ENCODE results near the gene TIGD6. TPM values are rescaled to one million over a fixed set of nuclear protein-coding genes. Genes with fewer than 3 reads are reported as not detected.

Gene TIGD6
- total RNA-seq, result 1 to 10 TPM in 3 of 4 donors, under 1 TPM in 1; 0.62 to 3.0 (median 2.3) TPM

DNA sequence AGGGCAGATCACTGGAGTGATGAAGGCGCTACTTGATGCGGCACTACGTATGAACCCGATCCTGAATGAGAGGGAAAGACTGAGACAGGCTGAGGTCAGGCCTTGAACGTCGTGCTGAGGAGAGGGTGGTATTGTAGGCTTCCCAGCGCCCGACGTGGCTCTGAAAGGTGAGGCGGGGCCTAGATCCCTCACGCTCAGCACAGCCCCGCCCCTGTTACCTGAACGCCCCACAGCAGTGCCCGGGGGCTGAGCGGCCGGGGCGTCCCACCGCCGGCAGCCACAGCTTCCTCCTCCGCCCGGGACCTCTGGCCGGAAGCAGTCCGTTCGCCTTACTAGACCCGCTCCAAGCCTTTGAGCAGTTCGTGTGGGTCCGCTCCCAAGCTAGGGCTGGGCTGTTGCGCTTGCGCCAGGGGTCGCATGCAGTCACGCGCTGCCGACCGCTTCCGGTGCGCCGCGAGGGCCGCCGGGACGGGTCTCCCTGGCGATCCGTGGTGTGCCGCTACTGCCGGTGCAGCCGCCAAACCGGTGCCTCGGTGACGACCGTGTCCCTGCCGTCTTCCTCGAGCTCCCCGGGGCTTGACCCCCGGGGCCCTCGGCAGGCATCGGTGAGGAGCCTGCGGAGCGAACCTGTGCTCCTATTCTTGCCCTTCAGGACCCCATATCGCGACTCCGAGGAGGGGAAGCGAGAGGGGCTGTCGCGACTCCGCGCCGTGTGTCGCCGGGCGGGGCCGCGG, at the start of gene TIGD6, which contains the start of gene HMGXB3:
TSS of gene TIGD6 (minus strand) at position 399 of the 734 bp plus-strand sequence. CDS start 4,306 bp downstream, outside the sequence.
TSS of gene HMGXB3 (plus strand) at position 484 of the 734 bp plus-strand sequence. CDS start 4,114 bp downstream, outside the sequence.
- intact Hi-C loops (cut with DNase I; ENCODE audit: low total_unique reads) (loop anchor here (2.0 to 5.0 kb wide), 3 partner anchors 40 to 653 kb away; partner anchors contain the start of genes GRPEL2, PPARGC1B and SLC26A2), in situ Hi-C loops (cut with MboI; ENCODE audit: low sequenced_read_pairs in 4 of 4) (no loop called here)
- H3K4me1 ChIP-seq, result peaks cover 31% of the 10 kb centered on the region in 2 donors
- TF ChIP-seq, protein P1, sequence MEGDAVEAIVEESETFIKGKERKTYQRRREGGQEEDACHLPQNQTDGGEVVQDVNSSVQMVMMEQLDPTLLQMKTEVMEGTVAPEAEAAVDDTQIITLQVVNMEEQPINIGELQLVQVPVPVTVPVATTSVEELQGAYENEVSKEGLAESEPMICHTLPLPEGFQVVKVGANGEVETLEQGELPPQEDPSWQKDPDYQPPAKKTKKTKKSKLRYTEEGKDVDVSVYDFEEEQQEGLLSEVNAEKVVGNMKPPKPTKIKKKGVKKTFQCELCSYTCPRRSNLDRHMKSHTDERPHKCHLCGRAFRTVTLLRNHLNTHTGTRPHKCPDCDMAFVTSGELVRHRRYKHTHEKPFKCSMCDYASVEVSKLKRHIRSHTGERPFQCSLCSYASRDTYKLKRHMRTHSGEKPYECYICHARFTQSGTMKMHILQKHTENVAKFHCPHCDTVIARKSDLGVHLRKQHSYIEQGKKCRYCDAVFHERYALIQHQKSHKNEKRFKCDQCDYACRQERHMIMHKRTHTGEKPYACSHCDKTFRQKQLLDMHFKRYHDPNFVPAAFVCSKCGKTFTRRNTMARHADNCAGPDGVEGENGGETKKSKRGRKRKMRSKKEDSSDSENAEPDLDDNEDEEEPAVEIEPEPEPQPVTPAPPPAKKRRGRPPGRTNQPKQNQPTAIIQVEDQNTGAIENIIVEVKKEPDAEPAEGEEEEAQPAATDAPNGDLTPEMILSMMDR (IDR thresholded peaks at IDR 0.05 in 4 of 5, conservative IDR thresholded peaks at IDR 0.05 in 1 of 5), result peak in 1 of 5 experiments; percentile 21
- peak; percentile 86 to 90 for TF ChIP-seq POLR2A (IDR thresholded peaks at IDR 0.05)
- ATAC-seq, result peak; percentile 89 to 93
- DNase-seq, result peak; percentile 92 to 94
- H3K27ac ChIP-seq, result peak within 1 kb of the TSS; percentile 95 to 98 (median 96)
- H3K36me3 ChIP-seq, result peaks cover 0 to 19% of the 10 kb centered on the region in 2 donors
- peak within 1 kb of the TSS; percentile 78 to 100 (median 94) for H3K4me3 ChIP-seq
- H3K9me3 ChIP-seq, result no peaks in the 10 kb centered on the region
- no peaks in the 10 kb centered on the region for H3K27me3 ChIP-seq

DNA sequence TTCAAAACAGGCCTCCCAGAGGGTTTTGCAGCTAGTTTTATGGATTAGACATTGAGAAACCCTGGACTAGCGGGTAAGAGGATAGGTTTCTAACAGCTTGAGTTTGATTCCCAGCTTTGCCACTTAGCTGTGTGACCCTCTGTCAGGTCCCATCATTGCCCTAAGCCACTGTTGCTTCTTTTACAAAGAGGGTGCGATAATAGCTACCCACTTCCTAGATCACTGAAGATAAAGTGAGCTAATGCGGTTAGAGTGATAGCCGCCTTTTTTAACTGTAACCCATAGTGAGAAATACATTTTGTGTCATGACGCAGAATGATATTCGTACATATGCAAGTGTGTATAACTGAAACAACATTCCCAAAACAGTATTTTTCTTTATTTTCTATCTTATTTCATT, 45.6 kb upstream of the TIGD6 start:
- Histone ChIP-seq H3K36me3 (peaks cover 0 to 99% of the 10 kb centered on the region in 2 donors), H3K27me3 (no peaks in the 10 kb centered on the region), H3K4me1 (peaks cover 35 to 36% of the 10 kb centered on the region in 2 donors), H3K4me3 (no peak overlapping the region), H3K27ac (no peak overlapping the region), H3K9me3 (no peaks in the 10 kb centered on the region)
- ATAC-seq, result no peak
- intact Hi-C loops (cut with DNase I; ENCODE audit: low total_unique reads), result no loop called here
- no peak for DNase-seq
- in situ Hi-C loops (cut with MboI; ENCODE audit: low sequenced_read_pairs in 4 of 4), result loop anchor here in 1 of 4 donors (25.0 kb wide), 1 partner anchor 166 kb away; no protein-coding TSS in a partner anchor
- TF ChIP-seq, protein P1 (IDR thresholded peaks at IDR 0.05 in 4 of 5, conservative IDR thresholded peaks at IDR 0.05 in 1 of 5), result no peak
- TF ChIP-seq POLR2A (IDR thresholded peaks at IDR 0.05), result no peak

GRCh38 chr5:150045549-150045948, 45.1 kb upstream of the TIGD6 start:
- Histone ChIP-seq H3K9me3 (no peaks in the 10 kb centered on the region), H3K36me3 (peaks cover 0 to 99% of the 10 kb centered on the region in 2 donors), H3K4me3 (no peak overlapping the region), H3K27ac (no peak overlapping the region), H3K4me1 (peaks cover 35 to 36% of the 10 kb centered on the region in 2 donors), H3K27me3 (no peaks in the 10 kb centered on the region)
- intact Hi-C loops (cut with DNase I; ENCODE audit: low total_unique reads) (no loop called here), in situ Hi-C loops (cut with MboI; ENCODE audit: low sequenced_read_pairs in 4 of 4) (loop anchor here in 1 of 4 donors (25.0 kb wide), 1 partner anchor 167 kb away; no protein-coding TSS in a partner anchor)
- no peak for TF ChIP-seq POLR2A (IDR thresholded peaks at IDR 0.05)
- TF ChIP-seq, protein P1 (IDR thresholded peaks at IDR 0.05 in 4 of 5, conservative IDR thresholded peaks at IDR 0.05 in 1 of 5), result no peak
- no peak for DNase-seq
- ATAC-seq, result no peak

- in situ Hi-C loops (cut with MboI; ENCODE audit: low sequenced_read_pairs in 4 of 4) (loop anchor here in 1 of 4 donors (25.0 kb wide), 1 partner anchor 168 kb away; no protein-coding TSS in a partner anchor), intact Hi-C loops (cut with DNase I; ENCODE audit: low total_unique reads) (no loop called here)
Observed at GRCh38 chr5:150044712-150045111, 44.3 kb upstream of the TIGD6 start.

More at GRCh38 chr5:150044712-150045111, 44.3 kb upstream of the TIGD6 start:
- ATAC-seq (no peak), DNase-seq (no peak)
- no peak overlapping the region for H3K27ac ChIP-seq
- peaks cover 0 to 99% of the 10 kb centered on the region in 2 donors for H3K36me3 ChIP-seq
- peaks cover 35 to 36% of the 10 kb centered on the region in 2 donors for H3K4me1 ChIP-seq
- no peaks in the 10 kb centered on the region for H3K9me3 ChIP-seq
- no peak for TF ChIP-seq POLR2A (IDR thresholded peaks at IDR 0.05)
- TF ChIP-seq, protein P1 (IDR thresholded peaks at IDR 0.05 in 4 of 5, conservative IDR thresholded peaks at IDR 0.05 in 1 of 5), result no peak
- no peaks in the 10 kb centered on the region for H3K27me3 ChIP-seq
- H3K4me3 ChIP-seq, result no peak overlapping the region
